BLaER1 treated with 17β-estradiol and CSF1 and Interleukin-3, amounts not matched to agents 10 nM and 100 nM (cell line): ENCODE results near the gene CHAF1A.

Source experiments
- H3K27ac ChIP-seq, 11 experiments: shearing (Covaris generic); formaldehyde crosslinking; 2 replicates each; pipeline ENCODE4 v1.8.1; 2022
- H3K27me3 ChIP-seq, 11 experiments: shearing (Covaris generic); formaldehyde crosslinking; 2 replicates each; pipeline ENCODE4 v1.8.1; 2022
- H3K36me3 ChIP-seq, 11 experiments: shearing (Covaris generic); formaldehyde crosslinking; 2 replicates each; pipeline ENCODE4 v1.8.1; 2022
- H3K4me1 ChIP-seq, 10 experiments: shearing (Covaris generic); formaldehyde crosslinking; 2 replicates each; pipeline ENCODE4 v1.8.1; 2022
- H3K4me2 ChIP-seq, 11 experiments: shearing (Covaris generic); formaldehyde crosslinking; 2 replicates each; pipeline ENCODE4 v1.8.1; 2022
- H3K4me3 ChIP-seq, 10 experiments: shearing (Covaris generic); formaldehyde crosslinking; 2 replicates each; pipeline ENCODE4 v1.8.1; 2022
- H3K9ac ChIP-seq, 11 experiments: shearing (Covaris generic); formaldehyde crosslinking; 2 replicates each; pipeline ENCODE4 v1.8.1; 2022
- H3K9me3 ChIP-seq, 11 experiments: shearing (Covaris generic); formaldehyde crosslinking; replicated peaks in 1 of 11; 2 replicates each; pipeline ENCODE4 v1.8.1; 2022
- H4K20me1 ChIP-seq, 11 experiments: shearing (Covaris generic); formaldehyde crosslinking; 2 replicates each; pipeline ENCODE4 v1.8.1; 2022
- Cebpa-rat ChIP-seq, 11 experiments: shearing (Covaris generic); IDR thresholded peaks; 2 replicates each; pipeline ENCODE4 v1.8.1; 2022

Gene CHAF1A

GRCh38 chr19:4374498-4375163, 27.8 kb upstream of the CHAF1A start:
- Histone ChIP-seq H3K27ac (peak overlapping the region; percentile 53 to 81 (median 73)), H3K9ac (peak overlapping the region; percentile 40 to 82 (median 69)), H3K4me2 (peak overlapping the region; percentile 96 to 100 (median 99)), H3K4me3 (peak overlapping the region; percentile 4 to 56 (median 44); a peak in 16 of 20 replicates), H3K4me1 (peaks cover 99 to 100% (median 100%) of the 10 kb centered on the region in 10 experiments), H3K27me3 (no peaks in the 10 kb centered on the region), H3K36me3 (peaks cover 0 to 40% (median 16%) of the 10 kb centered on the region in 11 experiments; a peak in 14 of 22 replicates), H4K20me1 (peaks cover 98 to 100% (median 100%) of the 10 kb centered on the region in 11 experiments), H3K9me3 (no peaks in the 10 kb centered on the region)
- no peak for TF ChIP-seq Cebpa-rat (IDR thresholded peaks at IDR 0.05)

GRCh38 chr19:4375164-4376027, 27.0 kb upstream of the CHAF1A start:
- peak overlapping the region; percentile 53 to 81 (median 73) for H3K27ac ChIP-seq
- no peaks in the 10 kb centered on the region for H3K27me3 ChIP-seq
- H3K9me3 ChIP-seq = no peaks in the 10 kb centered on the region
- H3K4me3 ChIP-seq = peak overlapping the region in 9 of 10 experiments; percentile 4 to 56 (median 46); a peak in 17 of 20 replicates
- H3K4me2 ChIP-seq = peak overlapping the region; percentile 96 to 100 (median 99)
- H4K20me1 ChIP-seq = peaks cover 98 to 100% (median 100%) of the 10 kb centered on the region in 11 experiments
- peak in 2 of 11 experiments; percentile 19 to 83; a peak in 2 of 22 replicates for TF ChIP-seq Cebpa-rat (IDR thresholded peaks at IDR 0.05)
- H3K36me3 ChIP-seq = peaks cover 0 to 40% (median 16%) of the 10 kb centered on the region in 11 experiments; a peak in 14 of 22 replicates
- peaks cover 99 to 100% (median 100%) of the 10 kb centered on the region in 10 experiments for H3K4me1 ChIP-seq
- H3K9ac ChIP-seq = peak overlapping the region; percentile 40 to 82 (median 69)

GRCh38 chr19:4376028-4376670, 26.3 kb upstream of the CHAF1A start:
- Histone ChIP-seq H4K20me1 (peaks cover 98 to 100% (median 100%) of the 10 kb centered on the region in 11 experiments), H3K27ac (peak overlapping the region in 8 of 11 experiments; percentile 1 to 79 (median 46); a peak in 9 of 22 replicates), H3K9me3 (no peaks in the 10 kb centered on the region), H3K4me2 (peak overlapping the region; percentile 96 to 100 (median 99)), H3K4me3 (peak overlapping the region in 9 of 10 experiments; percentile 25 to 53 (median 44); a peak in 16 of 20 replicates), H3K36me3 (peaks cover 0 to 36% (median 16%) of the 10 kb centered on the region in 11 experiments; a peak in 14 of 22 replicates), H3K4me1 (peaks cover 99 to 100% (median 100%) of the 10 kb centered on the region in 10 experiments), H3K9ac (peak overlapping the region; percentile 12 to 77 (median 57); a peak in 19 of 22 replicates), H3K27me3 (no peaks in the 10 kb centered on the region)
- no peak; a peak in 1 of 22 replicates for TF ChIP-seq Cebpa-rat (IDR thresholded peaks at IDR 0.05)

GRCh38 chr19:4376671-4376990, 25.8 kb upstream of the CHAF1A start:
- H3K27me3 ChIP-seq = no peaks in the 10 kb centered on the region
- H3K27ac ChIP-seq = peak overlapping the region in 5 of 11 experiments; percentile 1 to 69 (median 58); a peak in 7 of 22 replicates
- H3K36me3 ChIP-seq = peaks cover 0 to 31% (median 12%) of the 10 kb centered on the region in 11 experiments; a peak in 14 of 22 replicates
- peak overlapping the region; percentile 10 to 70 (median 51); a peak in 18 of 22 replicates for H3K9ac ChIP-seq
- peak overlapping the region; percentile 96 to 100 (median 99) for H3K4me2 ChIP-seq
- peaks cover 99 to 100% (median 100%) of the 10 kb centered on the region in 10 experiments for H3K4me1 ChIP-seq
- peaks cover 97 to 100% (median 100%) of the 10 kb centered on the region in 11 experiments for H4K20me1 ChIP-seq
- TF ChIP-seq Cebpa-rat (IDR thresholded peaks at IDR 0.05) = no peak
- H3K4me3 ChIP-seq = peak overlapping the region in 8 of 10 experiments; percentile 26 to 53 (median 45); a peak in 12 of 20 replicates
- no peaks in the 10 kb centered on the region for H3K9me3 ChIP-seq

GRCh38 chr19:4376991-4377781, 25.3 kb upstream of the CHAF1A start:
- H3K4me2 ChIP-seq = peak overlapping the region; percentile 96 to 100 (median 99)
- H3K27ac ChIP-seq = peak overlapping the region in 4 of 11 experiments; percentile 33 to 69 (median 60); a peak in 4 of 22 replicates
- peaks cover 98 to 100% (median 100%) of the 10 kb centered on the region in 10 experiments for H3K4me1 ChIP-seq
- H3K4me3 ChIP-seq = peak overlapping the region in 7 of 10 experiments; percentile 26 to 53 (median 46); a peak in 8 of 20 replicates
- peaks cover 97 to 100% (median 100%) of the 10 kb centered on the region in 11 experiments for H4K20me1 ChIP-seq
- H3K9me3 ChIP-seq = no peaks in the 10 kb centered on the region
- no peaks in the 10 kb centered on the region for H3K27me3 ChIP-seq
- H3K9ac ChIP-seq = peak overlapping the region; percentile 10 to 70 (median 51); a peak in 17 of 22 replicates
- no peak for TF ChIP-seq Cebpa-rat (IDR thresholded peaks at IDR 0.05)
- peaks cover 0 to 26% (median 7%) of the 10 kb centered on the region in 11 experiments; a peak in 12 of 22 replicates for H3K36me3 ChIP-seq

GRCh38 chr19:4378886-4379285, 23.6 kb upstream of the CHAF1A start:
- no peaks in the 10 kb centered on the region for H3K9me3 ChIP-seq
- no peaks in the 10 kb centered on the region for H3K27me3 ChIP-seq
- H3K9ac ChIP-seq = peak overlapping the region in 6 of 11 experiments; percentile 3 to 64 (median 44); a peak in 7 of 22 replicates
- peak overlapping the region in 4 of 11 experiments; percentile 48 to 66 (median 64); a peak in 7 of 22 replicates for H3K27ac ChIP-seq
- peaks cover 96 to 100% (median 100%) of the 10 kb centered on the region in 11 experiments for H4K20me1 ChIP-seq
- peaks cover 6 to 36% (median 14%) of the 10 kb centered on the region in 11 experiments; a peak in 19 of 22 replicates for H3K36me3 ChIP-seq
- H3K4me1 ChIP-seq = peaks cover 84 to 100% (median 93%) of the 10 kb centered on the region in 10 experiments
- no peak overlapping the region for H3K4me3 ChIP-seq
- peak overlapping the region; percentile 96 to 100 (median 99) for H3K4me2 ChIP-seq
- TF ChIP-seq Cebpa-rat (IDR thresholded peaks at IDR 0.05) = no peak
